Neural cell (in vitro differentiated cells): ENCODE results near the gene CCDC112.

Experiments
- CTCF ChIP-seq: fragments of 450-650 bp; IDR thresholded peaks from 2 replicates; pipeline ENCODE4 v1.5.1; 2014; ENCODE audit warnings: antibody characterized with exemption, mild to moderate bottlenecking, moderate library complexity; ENCODE audit not compliant: poor library complexity, severe bottlenecking
- EP300 ChIP-seq: fragments of 450-650 bp; conservative IDR thresholded peaks from 2 replicates; pipeline ENCODE4 v1.6.1; 2014; ENCODE audit warnings: antibody characterized with exemption, mild to moderate bottlenecking, moderate library complexity; ENCODE audit not compliant: poor library complexity, severe bottlenecking
- EZH2 ChIP-seq: fragments of 200-600, 300-800 bp; shearing (Covaris generic), sonication (generic); IDR thresholded peaks from 2 replicates; pipeline ENCODE4 v1.6.1; 2014; ENCODE audit warnings: antibody characterized with exemption, low read length, borderline replicate concordance, mild to moderate bottlenecking; ENCODE audit not compliant: insufficient read depth, poor library complexity, severe bottlenecking
- RAD21 ChIP-seq: fragments of 450-650 bp; conservative IDR thresholded peaks from 2 replicates; pipeline ENCODE4 v1.6.1; 2014; ENCODE audit warnings: antibody characterized with exemption, mild to moderate bottlenecking, moderate library complexity

- no peak for TF ChIP-seq CTCF
- TF ChIP-seq EP300, result no peak
- no peak for TF ChIP-seq RAD21
- no peak for TF ChIP-seq EZH2
Observed at GRCh38 chr5:115274584-115274983, 21.9 kb downstream of the CCDC112 start.
